HG03097 (cell line): ENCODE measurements around the gene KCNIP1.

Experiments used
- ATAC-seq: cut with Tn5 transposase; IDR thresholded peaks from one replicate; pipeline ENCODE4 v1.9.1; 2021; ENCODE audit not compliant: unreplicated experiment, low FRiP score

Gene KCNIP1

DNA sequence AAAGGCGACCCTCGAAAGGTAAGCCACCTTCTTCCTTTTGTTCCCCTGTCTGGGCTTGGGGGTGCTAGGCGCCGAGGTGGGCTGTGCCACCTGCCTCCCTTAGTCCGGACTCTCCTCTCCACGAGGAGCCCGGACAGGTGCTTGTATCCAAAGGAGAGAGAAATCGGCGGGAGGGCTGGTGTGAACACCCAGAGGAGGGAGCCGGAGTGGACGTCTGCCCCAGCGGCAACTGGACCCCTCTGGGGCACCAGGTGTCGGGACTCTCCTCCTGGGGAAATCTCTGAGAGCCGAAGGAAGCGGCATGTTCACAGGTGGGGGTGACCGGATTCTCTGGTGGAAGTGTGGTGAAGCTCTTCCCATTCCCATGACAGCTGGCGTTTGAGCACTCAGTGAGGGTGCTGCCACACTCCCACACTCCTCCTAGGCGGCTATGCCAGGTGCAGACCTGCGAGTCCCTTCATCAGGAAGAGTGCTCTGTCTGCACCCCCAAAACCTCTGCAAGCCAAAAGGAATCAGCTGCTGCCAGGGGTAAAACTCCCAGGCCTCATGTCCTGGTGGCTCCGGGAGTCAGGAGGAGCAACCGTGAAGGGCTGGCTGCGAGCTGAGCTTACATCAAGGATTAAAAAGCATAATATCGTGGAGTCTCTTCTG is 921 bp downstream of the KCNIP1 start:
- ATAC-seq = no peak

DNA sequence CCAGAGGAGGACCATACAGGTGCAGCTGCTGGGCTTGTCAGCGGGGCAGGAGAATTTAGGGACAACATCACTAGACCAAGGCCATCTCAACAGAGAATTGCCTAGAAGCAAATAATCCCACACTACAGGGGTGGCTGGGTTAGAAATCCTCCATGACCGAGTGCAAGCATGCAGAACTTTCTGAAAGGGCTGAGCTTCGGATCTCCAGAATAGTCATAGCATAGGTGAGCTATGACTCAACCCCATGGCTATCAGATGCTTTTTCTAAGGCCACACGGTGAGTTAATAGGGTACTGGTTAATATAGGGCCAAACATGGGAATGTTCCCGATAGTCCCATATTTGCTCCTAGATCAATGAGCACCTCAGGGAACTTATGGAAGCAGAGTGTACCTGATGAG is 4.2 kb downstream of the KCNIP1 start:
- ATAC-seq = no peak

DNA sequence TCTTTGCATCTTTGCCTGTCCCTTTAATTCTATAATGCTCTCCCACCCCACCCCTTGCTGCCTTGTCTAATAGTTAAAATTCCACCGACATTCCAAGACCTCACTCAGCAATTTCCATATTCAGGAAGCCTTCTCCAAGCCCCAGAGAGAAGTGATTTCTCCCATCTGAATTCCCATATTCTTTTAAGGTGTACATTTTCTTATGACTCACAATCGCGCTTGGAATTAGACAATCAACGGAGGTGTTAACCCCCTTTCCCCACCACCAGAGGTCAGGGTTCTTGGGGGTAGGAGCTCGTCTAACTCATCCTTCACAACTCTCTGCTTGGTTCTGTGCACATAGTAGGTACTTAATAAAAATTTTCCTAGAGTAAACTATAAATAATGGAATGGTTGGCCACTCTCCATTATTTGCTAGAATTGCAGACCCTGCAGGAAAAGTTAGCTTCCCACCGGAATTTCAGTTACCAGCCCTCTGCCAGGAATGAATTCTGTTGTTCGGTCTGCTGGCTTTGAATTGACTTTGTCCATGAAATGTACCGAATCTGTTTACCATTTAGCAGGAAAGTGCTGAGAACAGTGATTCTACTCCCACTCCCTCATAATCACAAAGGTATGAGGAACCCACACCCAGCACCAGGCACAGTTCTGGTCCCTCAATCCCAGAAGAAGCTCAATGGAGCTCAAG is 5.0 kb downstream of the KCNIP1 start:
- no peak for ATAC-seq

DNA sequence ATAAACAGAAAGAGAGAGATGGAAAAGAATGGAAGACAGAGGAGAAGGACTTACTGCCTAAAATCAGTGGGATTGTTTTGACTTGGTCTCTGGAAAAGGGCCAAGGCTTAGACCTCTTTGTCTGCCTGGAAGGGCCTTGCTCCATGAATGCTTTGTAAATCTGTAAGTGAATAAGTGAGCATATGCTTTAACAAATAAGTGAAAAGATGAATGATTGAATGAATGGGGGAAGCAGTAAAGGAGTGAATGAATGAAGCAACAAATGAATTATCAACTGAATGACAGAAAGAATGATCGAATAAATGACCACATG is 5.5 kb downstream of the KCNIP1 start:
- no peak for ATAC-seq

DNA sequence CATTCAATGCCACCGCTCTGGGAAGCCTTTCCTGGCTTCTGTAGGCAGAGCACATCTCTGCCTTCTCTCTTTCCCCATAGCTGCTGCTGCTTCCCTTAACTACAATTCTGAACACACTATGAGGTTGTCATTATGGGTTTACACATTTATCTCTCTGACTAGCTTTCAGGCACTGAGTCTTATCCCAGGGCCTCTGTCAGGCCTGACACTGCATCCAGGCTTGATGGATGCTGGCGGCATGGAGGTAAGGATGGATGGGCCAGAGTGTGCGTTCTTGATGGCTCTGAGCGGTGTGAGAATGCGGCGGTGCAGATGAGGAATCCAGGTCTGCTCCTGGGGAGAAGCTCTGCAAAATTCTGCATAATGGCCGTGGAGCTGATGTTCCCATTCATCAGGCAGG is 6.3 kb downstream of the KCNIP1 start:
- no peak for ATAC-seq

DNA sequence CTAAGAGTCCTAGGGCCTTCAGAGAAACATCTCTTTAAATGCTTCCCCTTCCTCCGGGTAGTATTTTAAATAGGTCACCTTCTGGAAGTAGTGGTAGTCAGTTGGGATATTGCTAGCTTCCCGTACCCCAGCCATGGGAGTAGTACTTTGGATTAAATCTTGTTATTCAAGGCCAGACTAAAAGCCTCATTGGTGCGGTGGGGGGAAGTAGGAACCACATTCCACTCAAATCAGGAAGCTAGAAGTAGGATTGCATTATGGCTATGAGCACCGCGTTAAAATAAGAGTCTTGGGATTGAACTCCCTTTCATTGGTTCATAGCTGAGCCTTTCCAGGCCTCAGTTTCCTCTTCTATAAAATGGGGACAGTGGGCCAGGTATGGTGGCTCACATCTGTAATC is 6.7 kb downstream of the KCNIP1 start:
- ATAC-seq = no peak

DNA sequence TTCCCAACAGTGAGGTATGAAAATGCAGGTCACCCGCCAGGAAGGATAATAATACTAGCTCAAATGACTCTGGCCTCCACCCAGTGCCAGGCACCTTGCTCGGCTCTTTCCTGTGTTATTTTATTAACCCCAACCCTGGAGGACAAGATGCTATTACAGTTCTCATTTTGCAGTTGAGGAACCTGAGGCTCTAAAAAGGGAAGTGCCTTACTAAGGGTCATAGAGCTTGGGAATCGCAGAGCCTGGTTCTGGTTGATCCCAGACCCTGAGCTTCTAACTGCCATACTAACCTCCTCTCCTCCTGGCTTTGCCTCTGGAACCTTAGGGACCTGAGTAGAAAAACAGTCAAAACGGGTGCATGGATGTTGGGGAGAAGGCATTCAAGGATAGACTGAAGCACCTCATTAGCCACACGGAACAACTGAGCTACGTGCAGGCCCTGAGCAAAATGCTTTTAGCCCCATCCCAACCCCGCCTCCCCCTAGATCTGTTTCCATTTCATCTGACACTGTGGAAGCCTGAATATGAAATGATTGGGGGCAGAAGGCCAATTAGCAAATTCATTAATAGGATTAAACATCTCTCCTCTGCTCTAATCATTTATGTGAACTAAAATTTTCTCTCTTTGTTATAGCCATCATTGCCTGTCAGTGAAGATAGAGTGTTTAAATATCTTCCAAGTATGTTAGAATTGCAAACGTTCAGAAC is 7.9 kb downstream of the KCNIP1 start:
- ATAC-seq = no peak

DNA sequence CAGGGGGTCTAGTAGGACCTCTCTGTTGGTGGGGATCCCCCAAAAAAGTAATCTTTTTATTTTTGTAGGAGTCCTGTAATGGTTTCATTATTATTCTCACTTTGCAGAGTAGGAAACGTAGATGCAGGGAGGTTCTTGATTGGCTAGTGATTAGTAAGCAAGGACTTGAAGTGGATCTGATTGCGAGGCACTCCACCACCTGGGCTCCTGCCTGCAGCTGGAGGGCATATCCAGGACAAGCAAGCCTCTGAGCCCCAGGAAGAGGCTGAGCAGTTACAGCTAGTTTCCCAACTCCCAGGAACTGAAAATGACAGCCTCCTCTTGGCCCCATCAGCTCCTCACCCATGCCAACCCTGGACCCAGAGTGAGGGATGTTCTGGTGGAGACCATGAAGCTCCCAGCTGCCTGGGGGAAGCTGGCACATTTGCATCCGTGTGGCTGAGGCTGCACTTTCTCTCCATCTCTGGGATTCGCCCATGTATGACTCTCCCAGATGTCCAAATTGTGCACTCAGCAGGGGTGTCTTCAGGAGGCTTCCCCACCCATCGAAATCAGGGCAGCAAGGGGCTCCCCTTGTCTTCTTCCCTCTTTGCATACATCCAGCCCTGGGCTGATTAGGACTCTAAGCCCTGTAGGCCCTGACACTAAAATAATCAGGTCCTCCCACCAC is 10.2 kb downstream of the KCNIP1 start:
- ATAC-seq = no peak

DNA sequence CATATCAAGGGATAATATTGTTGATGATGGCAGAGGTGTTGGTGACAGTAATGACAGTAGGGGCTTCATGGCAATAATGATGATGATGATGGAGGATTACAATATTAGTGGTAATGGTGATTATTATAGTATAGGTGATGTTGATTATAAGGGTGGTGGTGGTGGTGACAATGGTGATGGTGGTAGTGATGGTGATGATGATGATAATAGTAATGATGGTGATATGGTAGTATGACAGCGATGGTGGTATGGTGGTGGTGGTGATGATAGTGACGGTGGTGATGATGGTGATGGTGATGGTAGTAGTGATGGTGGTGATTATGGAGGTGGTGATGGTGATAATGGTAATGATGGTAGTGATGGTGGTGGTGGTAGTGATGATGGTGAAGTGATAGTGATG is 13.6 kb downstream of the KCNIP1 start:
- ATAC-seq = no peak

DNA sequence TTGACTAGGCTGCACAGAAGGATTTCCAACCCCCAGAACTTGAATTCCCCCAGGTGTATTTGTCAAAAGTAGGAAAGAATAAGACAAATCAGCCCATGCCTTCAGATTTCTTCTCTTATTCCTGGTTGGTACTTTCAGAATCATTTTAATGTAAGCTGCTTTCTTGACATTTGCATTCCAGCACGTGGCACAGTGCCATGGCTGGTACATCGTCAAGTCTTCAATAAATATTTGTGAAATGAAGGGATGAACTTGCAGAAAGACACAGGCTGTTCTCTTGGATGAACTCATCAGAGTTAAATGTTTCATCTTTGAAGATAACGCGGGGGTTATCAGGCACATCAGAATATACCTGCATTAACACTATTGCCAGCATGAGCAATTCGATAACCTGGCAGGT is 14.5 kb downstream of the KCNIP1 start:
- ATAC-seq = no peak

DNA sequence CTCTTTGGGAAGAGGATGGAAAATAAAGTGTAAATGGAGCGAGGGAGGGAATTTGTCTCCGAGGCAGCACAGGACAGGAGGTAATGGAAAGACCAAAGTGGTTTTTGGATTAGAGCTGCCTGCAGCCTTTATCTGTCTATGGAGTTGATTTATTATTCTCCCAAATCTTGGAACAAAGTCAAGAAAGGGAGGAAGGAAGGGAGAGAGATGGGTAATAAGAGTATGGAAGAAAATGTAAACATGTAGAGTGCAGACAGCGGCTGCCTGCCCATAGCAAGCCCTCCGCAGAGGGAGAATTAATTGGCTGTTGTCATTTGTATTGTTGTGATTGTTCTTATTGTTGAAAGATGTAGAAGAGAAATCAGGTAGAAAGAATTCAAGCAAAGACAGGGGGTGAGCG is 15.7 kb downstream of the KCNIP1 start:
- ATAC-seq = no peak

DNA sequence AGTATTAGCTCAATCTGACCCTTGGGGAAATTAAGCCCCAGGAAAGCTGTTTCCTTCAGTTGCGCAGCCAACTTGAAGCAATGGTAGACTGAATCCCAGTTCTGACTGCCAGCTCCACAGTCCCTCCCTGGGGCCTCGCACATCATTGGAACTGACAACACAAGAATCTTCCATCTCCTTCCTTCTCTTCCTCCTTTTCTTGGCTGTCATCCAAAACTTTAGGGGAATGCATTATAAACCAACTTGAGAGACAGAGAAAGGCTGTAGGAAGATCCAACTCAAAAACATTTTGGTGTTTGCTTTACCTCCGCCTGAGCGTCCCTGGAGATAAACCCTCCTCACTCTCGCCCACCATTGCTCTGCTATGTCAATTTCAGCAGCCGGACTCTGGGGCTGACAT is 16.6 kb downstream of the KCNIP1 start:
- ATAC-seq = no peak

DNA sequence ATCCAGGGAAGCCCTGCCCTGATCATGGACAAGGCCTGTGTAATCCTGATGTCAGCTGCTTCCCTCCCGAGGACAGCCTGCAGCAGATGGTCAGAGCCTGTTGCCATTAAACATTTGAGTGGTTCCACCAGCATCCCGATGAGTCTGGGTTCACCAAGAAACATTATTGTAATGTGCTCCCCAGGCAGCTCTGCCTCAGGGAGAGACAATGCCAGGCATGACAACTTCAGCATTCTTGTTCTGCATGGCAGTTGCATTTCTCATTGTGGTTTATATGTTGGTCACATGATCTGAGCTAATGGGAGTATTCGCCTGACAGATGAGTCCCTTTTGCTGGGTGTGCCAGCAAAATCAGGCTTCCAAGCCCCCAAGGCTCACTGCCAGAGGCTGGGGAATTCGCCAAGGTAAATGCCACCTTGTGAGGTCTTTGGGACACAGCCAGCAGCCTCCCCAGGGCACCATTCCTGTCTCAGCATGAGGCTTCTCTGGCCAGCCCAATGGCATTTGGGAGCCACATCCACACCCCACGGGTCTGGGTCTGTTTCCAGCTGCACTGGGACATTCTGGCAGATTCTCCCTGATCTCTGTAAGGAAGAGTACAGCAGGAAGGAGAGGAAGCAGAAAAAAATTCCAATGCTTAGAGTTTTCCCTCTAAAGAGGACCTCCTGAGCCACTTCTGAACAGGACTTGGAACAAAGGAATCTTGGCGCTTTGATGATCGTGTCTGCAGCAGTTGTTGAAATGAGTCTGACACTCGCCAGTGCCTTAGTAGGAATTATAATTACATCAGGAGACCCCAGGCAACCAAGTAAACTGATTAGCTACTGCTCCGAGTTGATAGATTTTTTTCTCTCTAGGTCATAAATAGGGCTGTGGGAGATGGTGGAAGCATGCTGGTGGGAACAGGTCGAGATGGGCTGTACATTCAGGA is 18.7 kb downstream of the KCNIP1 start:
- no peak for ATAC-seq

DNA sequence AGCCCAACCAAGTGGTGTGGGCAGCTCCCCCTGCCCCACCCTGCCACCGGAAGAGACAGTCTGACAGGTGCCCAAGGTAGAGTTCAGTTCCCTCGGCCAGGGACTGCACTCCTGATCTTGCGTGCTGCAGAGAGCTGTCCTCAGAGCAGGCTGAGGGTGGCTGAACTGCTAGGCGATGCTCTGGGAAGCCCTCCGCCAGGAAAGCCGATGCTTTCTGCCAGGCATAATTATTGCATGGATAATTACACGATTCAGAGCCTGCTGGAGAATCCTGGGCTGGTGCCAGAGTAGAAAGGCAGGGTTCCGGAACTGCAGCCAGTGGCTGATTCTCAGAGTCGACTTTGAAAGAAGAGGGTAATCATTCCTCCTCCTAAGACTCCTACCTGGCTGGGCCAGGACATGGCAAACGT is 19.3 kb downstream of the KCNIP1 start:
- ATAC-seq = no peak

DNA sequence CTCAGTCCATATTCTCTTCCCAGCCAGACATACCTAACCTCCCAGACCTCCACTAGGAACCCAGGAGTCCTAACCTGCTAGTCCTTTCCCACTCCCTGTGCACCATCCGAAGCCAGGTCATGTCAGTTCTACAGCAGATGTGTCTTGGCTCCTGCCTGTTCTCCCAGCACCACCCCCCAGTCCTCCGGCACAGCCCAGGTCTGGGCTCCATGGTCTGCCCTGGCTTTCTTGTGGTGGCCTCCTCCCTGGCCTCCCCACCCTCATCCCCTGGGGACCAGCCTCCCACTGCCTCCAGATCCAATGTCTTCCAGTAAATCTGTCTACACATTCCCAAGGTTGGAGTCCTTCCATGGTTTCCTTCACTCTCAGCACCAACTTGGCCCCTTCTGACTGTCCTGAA is 20.0 kb downstream of the KCNIP1 start:
- ATAC-seq = no peak

DNA sequence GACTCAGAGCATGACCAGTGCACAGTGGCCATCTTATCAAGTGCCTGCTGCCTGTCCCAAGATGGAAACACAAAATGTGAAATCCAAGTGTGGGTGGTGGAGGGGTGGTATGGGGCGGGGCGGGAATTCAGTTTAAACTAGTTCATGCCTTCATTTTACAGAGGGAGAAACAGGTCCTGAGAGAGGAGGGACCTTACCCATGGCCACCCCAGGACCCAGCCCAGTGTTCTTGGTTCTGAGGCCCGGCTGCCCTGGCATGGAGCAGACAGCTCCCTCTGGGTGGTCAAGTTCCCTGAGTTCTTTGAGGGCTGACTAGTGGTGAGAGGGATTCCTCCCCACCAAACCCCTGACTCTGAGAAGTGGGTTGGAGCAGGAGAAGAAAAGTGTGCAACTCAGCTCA is 20.8 kb downstream of the KCNIP1 start:
- ATAC-seq = no peak

DNA sequence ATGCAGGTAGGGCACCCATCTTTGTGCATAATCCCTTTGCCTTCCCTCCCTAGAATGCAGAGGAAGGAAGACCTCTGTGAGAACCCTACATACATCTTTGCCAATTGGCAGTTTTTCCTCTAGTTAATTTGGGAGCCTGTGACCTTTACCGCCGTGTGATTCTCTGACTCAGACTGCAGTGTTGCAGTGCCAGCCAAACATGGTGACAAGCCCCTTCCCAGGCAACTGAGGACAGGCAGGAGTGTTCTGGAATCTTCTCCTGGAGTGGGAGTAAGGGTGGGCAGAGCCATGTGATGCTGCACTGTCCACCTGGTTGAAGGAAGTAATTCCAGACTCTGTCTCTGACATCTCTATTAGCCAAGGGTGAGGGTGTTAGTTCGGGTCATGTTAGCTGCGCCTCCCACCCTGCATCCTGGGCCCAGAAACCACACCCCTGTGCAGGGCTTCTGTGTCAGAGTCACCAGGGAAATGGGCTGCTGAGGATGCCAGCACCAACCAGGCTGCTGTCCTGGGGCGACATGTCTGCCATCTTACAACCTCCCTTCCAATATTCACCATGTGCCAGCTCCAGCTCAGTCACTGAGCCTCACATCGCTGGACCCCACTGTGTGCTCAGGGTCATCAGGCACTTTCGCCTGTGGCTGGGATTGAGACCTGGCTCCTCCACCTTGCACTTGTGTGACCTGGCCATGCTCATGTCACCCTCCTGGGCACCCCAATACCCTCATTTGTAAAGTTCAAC is 21.8 kb downstream of the KCNIP1 start:
- ATAC-seq = no peak

DNA sequence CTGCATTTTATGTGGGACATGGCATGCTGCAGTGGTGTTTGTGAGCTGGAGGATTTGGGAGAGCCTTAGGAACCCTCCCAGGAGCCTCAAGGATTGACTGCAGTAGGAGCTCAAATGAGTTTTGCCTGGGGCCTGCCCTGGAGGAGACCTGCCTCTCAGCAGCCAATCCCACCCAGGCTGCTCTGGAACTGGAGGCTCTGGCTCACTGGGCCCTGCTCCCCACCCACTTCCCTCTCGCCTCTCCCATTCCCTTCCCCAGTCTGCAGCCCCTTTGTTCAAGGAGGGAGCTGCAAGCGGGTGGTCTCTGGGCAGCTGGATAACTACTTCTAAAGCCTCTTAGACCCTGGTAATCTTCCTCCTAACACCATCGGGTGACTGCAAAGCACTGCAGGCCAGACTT is 24.2 kb downstream of the KCNIP1 start:
- no peak for ATAC-seq

DNA sequence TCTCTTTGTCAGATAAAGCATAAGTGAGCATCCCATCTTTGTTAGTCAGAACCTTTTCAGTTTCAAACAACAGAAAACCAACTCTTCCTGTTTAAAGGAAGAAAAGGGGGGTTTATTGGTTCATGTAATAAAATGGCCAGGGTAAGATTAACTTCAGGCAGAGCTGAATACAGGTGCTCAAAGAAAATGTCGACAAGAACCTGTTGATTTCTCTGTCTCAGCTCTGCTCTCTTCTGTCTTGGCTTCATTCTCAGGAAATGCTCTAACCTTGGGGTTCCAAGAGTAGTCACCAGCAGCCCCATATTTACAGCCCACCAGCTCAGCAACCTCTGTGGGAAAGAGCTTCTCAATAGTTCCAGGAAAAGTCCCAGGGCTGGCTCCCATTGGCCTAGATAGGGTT is 25.2 kb downstream of the KCNIP1 start:
- ATAC-seq = no peak

DNA sequence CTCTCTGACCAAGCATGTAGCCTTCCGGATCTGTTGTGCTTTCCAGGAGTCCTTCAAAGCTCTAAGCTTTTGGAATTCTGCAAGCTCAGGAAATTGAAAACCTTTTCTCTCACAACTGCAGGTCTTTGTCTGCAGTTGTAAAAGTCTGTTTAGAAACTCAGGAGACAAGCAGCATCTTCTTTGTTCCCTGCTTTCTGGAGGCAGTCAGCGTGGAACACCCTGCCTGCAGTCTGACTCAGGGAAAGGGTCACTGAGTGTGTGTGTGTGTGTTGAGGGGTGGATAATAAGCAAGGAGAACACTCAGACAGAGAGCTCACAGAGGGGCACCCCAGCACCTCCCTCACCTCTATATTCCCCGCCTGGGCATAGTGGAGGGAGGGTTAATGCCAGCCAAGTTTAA is 29.1 kb downstream of the KCNIP1 start:
- ATAC-seq = no peak
